H1 (cell line): Measurements from ENCODE around the gene PCYT2. TPM values are rescaled to one million over a fixed set of nuclear protein-coding genes. Genes with fewer than 3 reads are reported as not detected.
A peak's percentile ranks its signal among the peaks of the same experiment; 100 is the strongest.

ENCODE experiments used
- CTCF ChIA-PET: fragments of 300-600 bp; sonication (Branson Sonifier 250); formaldehyde crosslinking; loops from one replicate; lab custom pipeline; 2021; ENCODE audit not compliant: partially characterized antibody; lab: Charles Lee
- POLR2A ChIA-PET: fragments of 300-600 bp; sonication (Branson Sonifier 250); formaldehyde crosslinking; loops from one replicate; lab custom pipeline; 2021; ENCODE audit warnings: inconsistent platforms; ENCODE audit not compliant: partially characterized antibody; lab: Charles Lee
- DNase-seq, 2 experiments: peaks; one replicate each; pipeline versions ENCODE4 v3.0.0 to v3.0.0-alpha.2; 2010 to 2022; ENCODE audit warnings: low spot score in 2 of 2, low read depth in 1 of 2, mixed read lengths in 1 of 2
- FAIRE-seq: peaks from 2 replicates; lab custom pipeline; 2011; peaks lifted over from hg19 to GRCh38; lab: Jason Lieb, UNC
- H2AFZ ChIP-seq: 2 replicates; pipeline ENCODE4 v1.8.1; 2012; ENCODE audit warnings: low read length, inconsistent platforms
- H2AK5ac ChIP-seq: 2 replicates; pipeline ENCODE4 v1.6.1; 2013; ENCODE audit warnings: low read depth, low read length
- H2BK120ac ChIP-seq: replicated peaks from 2 replicates; pipeline ENCODE3; 2013; ENCODE audit warnings: low read depth, low read length, inconsistent platforms
- H2BK12ac ChIP-seq: 2 replicates; pipeline ENCODE4 v1.6.1; 2013; ENCODE audit warnings: low read depth, low read length
- H2BK15ac ChIP-seq: 2 replicates; pipeline ENCODE4 v1.6.1; 2013; ENCODE audit warnings: low read length
- H2BK20ac ChIP-seq: 2 replicates; pipeline ENCODE4 v1.6.1; 2013; ENCODE audit warnings: low read length
- H2BK5ac ChIP-seq: 2 replicates; pipeline ENCODE4 v1.6.1; 2013; ENCODE audit warnings: low read depth, low read length
- H3K14ac ChIP-seq: 2 replicates; pipeline ENCODE4 v1.6.1; 2013; ENCODE audit warnings: inconsistent platforms; ENCODE audit not compliant: insufficient read length
- H3K18ac ChIP-seq: 2 replicates; pipeline ENCODE4 v1.6.1; 2013; ENCODE audit warnings: low read length; ENCODE audit errors: extremely low read depth
- H3K23ac ChIP-seq: 2 replicates; pipeline ENCODE4 v1.6.1; 2013; ENCODE audit warnings: inconsistent platforms; ENCODE audit not compliant: insufficient read length
- H3K23me2 ChIP-seq: 2 replicates; pipeline ENCODE4 v1.6.1; 2013; ENCODE audit warnings: low read depth, low read length
- H3K27ac ChIP-seq: 2 replicates; pipeline ENCODE4 v1.6.1; 2011; ENCODE audit warnings: low read depth, low read length, inconsistent platforms
- H3K27me3 ChIP-seq, 4 experiments: replicated peaks in 1 of 4; 1 replicate in 1 of 4; 2 replicates in 3 of 4; pipeline versions ENCODE4 v1.6.1 to v1.8.1; 2011 to 2013; ENCODE audit warnings: low read length in 3 of 4, mild to moderate bottlenecking in 3 of 4, inconsistent platforms in 2 of 4, mixed read lengths in 2 of 4, moderate library complexity in 1 of 4; ENCODE audit not compliant: control insufficient read depth in 3 of 4, insufficient read depth in 3 of 4; ENCODE audit errors: extremely low read depth in 1 of 4
- H3K36me3 ChIP-seq, 4 experiments: 2 replicates each; pipeline versions ENCODE4 v1.6.1 to v1.8.1; 2011 to 2013; ENCODE audit warnings: mild to moderate bottlenecking in 4 of 4, low read length in 3 of 4, moderate library complexity in 2 of 4, control low read depth in 1 of 4, inconsistent platforms in 1 of 4; ENCODE audit not compliant: insufficient read depth in 4 of 4, control insufficient read depth in 2 of 4
- H3K4ac ChIP-seq: replicated peaks from 2 replicates; pipeline ENCODE3; 2013; ENCODE audit warnings: low read length, low read depth, mixed read lengths, inconsistent platforms; ENCODE audit not compliant: insufficient read length
- H3K4me1 ChIP-seq, 4 experiments: replicated peaks in 1 of 4; 1 replicate in 1 of 4; 2 replicates in 3 of 4; pipeline versions ENCODE4 v1.6.1 to v1.8.1; 2011 to 2013; ENCODE audit warnings: low read length in 3 of 4, inconsistent platforms in 2 of 4, mixed read lengths in 1 of 4; ENCODE audit not compliant: insufficient read depth in 4 of 4, control insufficient read depth in 3 of 4
- H3K4me2 ChIP-seq, 2 experiments: 2 replicates each; pipeline versions ENCODE4 v1.6.1 to v1.8.1; 2011 to 2013; ENCODE audit warnings: low read depth in 2 of 2, low read length in 2 of 2, control low read depth in 1 of 2, inconsistent platforms in 1 of 2, mild to moderate bottlenecking in 1 of 2; ENCODE audit not compliant: insufficient read depth in 1 of 2
- H3K4me3 ChIP-seq, 4 experiments: fragments of 200-600, 300-600 bp in 1 of 4; sonication (generic), shearing (Covaris generic), sonication (Bioruptor Twin) in 1 of 4; 2 replicates each; pipeline versions ENCODE4 v1.5.1 to v1.8.1; 2011 to 2016; ENCODE audit warnings: low read length in 4 of 4, low read depth in 3 of 4, control low read depth in 2 of 4, inconsistent platforms in 2 of 4, mild to moderate bottlenecking in 2 of 4, mixed read lengths in 1 of 4, moderate library complexity in 1 of 4; ENCODE audit not compliant: insufficient read depth in 2 of 4; ENCODE audit errors: extremely low read depth in 1 of 4
- H3K56ac ChIP-seq: replicated peaks from 2 replicates; pipeline ENCODE3; 2013; ENCODE audit warnings: low read depth, mild to moderate bottlenecking, mixed read lengths, low read length, inconsistent platforms; ENCODE audit not compliant: insufficient read length
- H3K79me1 ChIP-seq: 2 replicates; pipeline ENCODE4 v1.6.1; 2013; ENCODE audit warnings: low read depth, low read length, control low read depth
- H3K79me2 ChIP-seq, 2 experiments: 2 replicates each; pipeline versions ENCODE4 v1.6.1 to v1.8.1; 2012 to 2013; ENCODE audit warnings: low read length in 2 of 2, mild to moderate bottlenecking in 2 of 2, inconsistent platforms in 1 of 2; ENCODE audit not compliant: insufficient read depth in 2 of 2, control insufficient read depth in 1 of 2
- H3K9ac ChIP-seq, 4 experiments: replicated peaks in 1 of 4; 1 replicate in 1 of 4; 2 replicates in 3 of 4; pipeline versions ENCODE4 v1.6.1 to v1.8.1; 2011 to 2013; ENCODE audit warnings: low read depth in 3 of 4, low read length in 3 of 4, control low read depth in 2 of 4, mild to moderate bottlenecking in 2 of 4, moderate library complexity in 2 of 4, inconsistent platforms in 1 of 4; ENCODE audit errors: extremely low read depth in 1 of 4
- H3K9me3 ChIP-seq, 2 experiments: 2 replicates each; pipeline versions ENCODE4 v1.6.1 to v1.8.1; 2012 to 2013; ENCODE audit warnings: mild to moderate bottlenecking in 2 of 2, moderate library complexity in 2 of 2, control low read depth in 1 of 2, inconsistent platforms in 1 of 2, low read depth in 1 of 2, low read length in 1 of 2, mixed read lengths in 1 of 2; ENCODE audit not compliant: insufficient read depth in 2 of 2
- H4K20me1 ChIP-seq, 2 experiments: replicated peaks in 1 of 2; 2 replicates each; pipeline versions ENCODE3 to v1.8.1; 2011 to 2013; ENCODE audit warnings: inconsistent platforms in 2 of 2, low read length in 2 of 2, mild to moderate bottlenecking in 1 of 2; ENCODE audit not compliant: insufficient read depth in 2 of 2, control insufficient read depth in 1 of 2
- H4K5ac ChIP-seq: 2 replicates; pipeline ENCODE4 v1.6.1; 2013; ENCODE audit warnings: low read length, low read depth, mixed read lengths, inconsistent platforms; ENCODE audit not compliant: insufficient read length
- H4K8ac ChIP-seq: 2 replicates; pipeline ENCODE4 v1.8.0; 2013; ENCODE audit warnings: mild to moderate bottlenecking, moderate library complexity, low read length, inconsistent platforms; ENCODE audit not compliant: insufficient read depth; ENCODE audit errors: extremely low read depth
- H4K91ac ChIP-seq: replicated peaks from 2 replicates; pipeline ENCODE3; 2013; ENCODE audit warnings: low read length, mixed read lengths, inconsistent platforms; ENCODE audit not compliant: insufficient read length
- CEBPB ChIP-seq: IDR thresholded peaks from 2 replicates; pipeline ENCODE4 v1.6.1; 2012; ENCODE audit warnings: low read depth, low read length
- CTCF ChIP-seq, 3 experiments: IDR thresholded peaks; 1 replicate in 2 of 3; 2 replicates in 1 of 3; pipeline versions ENCODE4 v1.5.1 to v1.6.1; 2011; ENCODE audit warnings: low read length in 3 of 3, mild to moderate bottlenecking in 3 of 3, inconsistent platforms in 2 of 3, low read depth in 1 of 3, moderate library complexity in 1 of 3; ENCODE audit not compliant: insufficient read depth in 1 of 3; ENCODE audit errors: control extremely low read depth in 1 of 3
- whole genome bisulfite sequencing, 2 experiments: shearing (Covaris generic) in 1 of 2; methylation state at CpG; one replicate each; pipeline versions ENCODE4 v1.1.6 to v1.1.7; 2013 to 2015; ENCODE audit warnings: low lambda C conversion rate in 2 of 2, mixed read lengths in 2 of 2, inconsistent platforms in 1 of 2, low coverage in 1 of 2, missing lambda C conversion rate in 1 of 2; ENCODE audit not compliant: insufficient replicate concordance in 2 of 2, insufficient coverage in 1 of 2, insufficient read length in 1 of 2; ENCODE audit errors: extremely low coverage in 1 of 2, missing lambda C conversion rate in 1 of 2; 5-methylcytosine and 5-hydroxymethylcytosine counted together
- polyA plus RNA-seq, 7 experiments: library from polyadenylated mRNA; depleted of rRNA in 3 of 7; stranded (reverse) in 5 of 7; unstranded in 2 of 7; fragments of >200 nt in 5 of 7; fragments of 200-250 nt in 2 of 7; gene quantifications; 1 replicate in 5 of 7; 2 replicates in 1 of 7; 4 replicates in 1 of 7; pipeline versions ENCODE4 v1.2.1 to v1.2.3, GENCODE V29; 2011 to 2013; ENCODE audit warnings: missing spikeins in 2 of 7, mixed read lengths in 2 of 7
- total RNA-seq: library from RNA; stranded (reverse); fragmentation: NEBNext Ultra II Directional; extraction: Animal tissue kit (Norgen Biotek cat#: 25700); gene quantifications from 2 replicates; pipeline ENCODE4 v1.2.1, GENCODE V29; 2021

PCYT2 gene
- total and polyA plus RNA-seq, 2 of the 8 experiments (the other 6 are each of a cell fraction or from before 2014, with no cell fraction given) = 29.9 to 31.3 TPM

- TF ChIP-seq CEBPB (no peak), CTCF (IDR thresholded peaks at IDR 0.05; ENCODE audit: control extremely low read depth in 1 of 3, insufficient read depth in 1 of 3, low read depth in 1 of 3, low read length in 3 of 3) (peak in 1 of 3 experiments; percentile 24; a peak in 1 of 4 replicates)
- H2AFZ ChIP-seq = no peak overlapping the region
- no peaks in the 10 kb centered on the region for H3K9me3 ChIP-seq
- ChIA-PET CTCF (interaction anchor here (1.0 to 1.7 kb wide), 5 partner anchors 16 to 114 kb away, joined by 4 to 7 read pairs (median 4); no protein-coding TSS in a partner anchor), POLR2A (interaction anchor here (1.4 to 1.7 kb wide), 3 partner anchors 14 to 19 kb away, joined by 4 to 5 read pairs (median 5); no protein-coding TSS in a partner anchor)
- WGBS, 2 experiments = 91% methylated on average over 22 of the region's 26 CpGs; no CpG with 5 or more reads in 1 of the 2 experiments
- H3K27me3 ChIP-seq = peaks cover 0 to 11% (median 5%) of the 10 kb centered on the region in 4 experiments; a peak in 4 of 7 replicates
- H4K91ac ChIP-seq = no peak overlapping the region
- peaks cover 3 to 22% of the 10 kb centered on the region in 2 experiments for H4K20me1 ChIP-seq
- no peak overlapping the region for H2BK20ac ChIP-seq
- no peak overlapping the region for H2BK15ac ChIP-seq
- H2BK5ac ChIP-seq = no peak overlapping the region
- H3K18ac ChIP-seq = no peak overlapping the region
- no peaks in the 10 kb centered on the region for H3K79me2 ChIP-seq
- H2BK12ac ChIP-seq = no peak overlapping the region
- no peak overlapping the region for H3K56ac ChIP-seq
- H3K36me3 ChIP-seq = no peaks in the 10 kb centered on the region; a peak in 3 of 8 replicates
- no peak overlapping the region for H2AK5ac ChIP-seq
- no peak overlapping the region for H3K4ac ChIP-seq
- no peak for DNase-seq
- peak overlapping the region; percentile 63 for H4K8ac ChIP-seq
- no peak for FAIRE-seq
- H3K23me2 ChIP-seq = peaks cover 7% of the 10 kb centered on the region; the same call in 1 of the 2 replicates
- H3K23ac ChIP-seq = no peak overlapping the region
- peaks cover 0 to 10% (median 6%) of the 10 kb centered on the region in 4 experiments; a peak in 3 of 7 replicates for H3K4me1 ChIP-seq
- H3K14ac ChIP-seq = no peak overlapping the region
- no peak overlapping the region for H4K5ac ChIP-seq
- no peak overlapping the region for H3K27ac ChIP-seq
- H3K9ac ChIP-seq = no peak overlapping the region
- H3K4me2 ChIP-seq = no peak overlapping the region
- H3K4me3 ChIP-seq = no peak overlapping the region
- H2BK120ac ChIP-seq = no peak overlapping the region
- H3K79me1 ChIP-seq = peaks cover 2% of the 10 kb centered on the region; the same call in 1 of the 2 replicates
These were observed 3.7 kb downstream of the PCYT2 start for GRCh38 chr17:81907219-81908145.
